NCI-H82 treated with DMSO at 0.1 percent for 48 hours (cell line): Measurements from ENCODE around the gene TMTC3.

Experiments
- DNase-seq: peaks from one replicate; lab custom pipeline; 2025; ENCODE audit not compliant: unreplicated experiment; lab: John Stamatoyannopoulos, UW

Gene TMTC3

DNA sequence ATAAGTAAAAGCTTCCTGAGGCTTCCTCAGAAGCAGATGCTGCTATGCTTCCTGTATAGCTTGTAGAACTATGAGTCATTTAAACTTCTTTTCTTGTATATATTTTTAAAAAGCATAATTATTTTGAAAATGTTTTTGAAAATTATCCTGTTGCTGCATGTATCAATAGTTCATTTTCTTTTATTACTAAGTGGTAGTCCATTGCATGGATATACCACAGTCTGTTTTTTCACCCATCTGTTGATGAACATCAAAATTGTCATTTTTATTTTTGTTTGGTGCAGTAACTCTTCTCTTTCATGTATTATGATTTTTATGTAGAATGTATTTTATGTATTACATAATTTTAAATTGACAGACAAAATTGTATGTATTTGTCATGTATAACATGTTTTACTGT lies 81.4 kb downstream of the TMTC3 start:
- no peak for DNase-seq

DNA sequence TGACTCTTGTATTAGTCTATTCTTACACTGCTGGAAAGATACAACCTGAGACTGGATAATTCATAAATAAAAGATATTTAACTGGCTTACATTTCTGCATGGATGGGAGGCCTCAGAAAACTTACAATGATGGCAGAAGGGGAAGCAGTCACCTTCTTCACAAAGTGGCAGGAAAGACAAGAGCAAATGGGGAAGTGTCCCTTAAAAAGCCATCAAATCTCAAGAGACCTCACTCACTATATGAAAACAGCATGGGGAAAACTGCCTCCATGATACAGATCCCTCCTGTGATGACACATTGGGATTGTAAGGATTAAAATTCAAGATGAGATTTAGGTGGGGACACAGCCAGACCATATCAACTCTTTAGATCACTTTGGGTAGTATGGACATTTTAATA lies 83.7 kb downstream of the TMTC3 start:
- DNase-seq, result no peak

DNA sequence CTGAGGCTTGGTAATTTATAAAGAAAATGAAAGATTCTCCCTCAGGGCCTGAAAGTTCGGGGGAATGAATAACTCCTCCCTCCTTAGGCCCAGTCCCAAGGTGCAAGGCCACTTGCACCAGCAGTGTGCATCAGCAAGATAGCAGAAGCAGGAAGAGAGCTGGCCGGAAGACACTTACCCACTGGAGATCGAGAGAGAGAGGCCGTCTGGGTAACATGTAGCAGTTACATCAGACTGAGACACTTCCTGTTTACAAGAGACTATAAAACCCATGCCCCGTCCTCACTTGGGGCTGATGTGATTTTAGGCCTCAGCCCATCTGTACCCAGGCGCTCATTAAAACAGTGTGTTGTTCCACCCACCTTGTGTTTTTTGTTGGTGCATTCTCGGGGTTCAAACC lies 85.2 kb downstream of the TMTC3 start:
- no peak for DNase-seq

DNA sequence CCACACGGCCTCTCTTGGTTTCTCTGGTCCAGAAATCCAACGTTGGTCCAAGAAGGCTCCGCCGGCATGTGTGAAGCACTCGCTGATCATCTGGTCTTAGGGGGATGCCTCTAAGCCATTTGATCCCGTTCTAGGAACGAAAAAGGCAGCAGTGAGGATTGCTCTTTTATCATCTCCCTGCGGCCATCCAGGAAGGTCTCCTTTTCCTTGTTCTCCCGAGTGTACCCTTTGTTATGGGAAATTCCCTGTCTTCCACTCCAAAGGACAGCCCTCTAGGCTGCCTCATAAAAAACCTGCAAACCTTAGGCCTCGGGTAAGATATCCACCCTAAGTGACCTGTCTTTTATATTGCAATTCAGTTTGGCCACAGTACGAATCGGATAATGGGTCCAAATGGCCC lies 85.8 kb downstream of the TMTC3 start:
- DNase-seq, result no peak

DNA sequence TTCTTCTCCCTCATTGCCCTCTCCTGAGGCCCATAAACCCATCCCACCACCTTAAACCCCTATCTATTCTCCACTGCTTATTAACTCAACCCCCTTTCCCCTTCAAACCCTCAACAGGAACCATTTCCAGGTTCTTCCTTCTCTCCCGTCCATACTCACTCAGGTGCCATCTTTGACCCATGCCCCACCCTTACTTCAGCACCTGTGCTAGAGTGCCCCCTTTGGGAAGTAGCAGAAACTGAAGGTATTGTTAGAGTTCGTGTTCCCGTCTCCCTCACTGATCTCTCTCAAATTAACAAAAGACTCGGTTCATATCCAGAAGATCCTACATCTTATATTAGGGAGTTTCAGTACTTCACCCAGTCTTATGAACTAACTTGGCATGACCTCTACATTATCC lies 86.6 kb downstream of the TMTC3 start:
- no peak for DNase-seq

DNA sequence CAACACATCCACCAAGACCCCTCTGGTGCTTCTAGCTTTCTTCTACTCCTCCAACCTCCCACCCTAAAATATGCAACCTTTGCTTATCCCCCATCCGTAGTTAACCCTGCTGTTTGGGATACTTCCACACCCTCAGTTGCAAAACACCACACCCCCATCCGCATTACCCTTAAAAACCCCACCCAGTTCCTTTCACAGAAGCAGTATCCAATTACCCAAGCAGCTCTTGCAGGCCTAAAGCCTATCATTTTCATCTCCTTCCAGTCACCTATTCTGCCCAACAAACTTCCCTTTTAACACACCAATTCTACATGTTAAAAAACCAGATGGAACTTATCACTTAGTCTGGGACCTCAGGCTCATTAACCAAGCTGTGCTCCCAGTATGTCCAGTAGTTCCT lies 88.2 kb downstream of the TMTC3 start:
- DNase-seq, result no peak

DNA sequence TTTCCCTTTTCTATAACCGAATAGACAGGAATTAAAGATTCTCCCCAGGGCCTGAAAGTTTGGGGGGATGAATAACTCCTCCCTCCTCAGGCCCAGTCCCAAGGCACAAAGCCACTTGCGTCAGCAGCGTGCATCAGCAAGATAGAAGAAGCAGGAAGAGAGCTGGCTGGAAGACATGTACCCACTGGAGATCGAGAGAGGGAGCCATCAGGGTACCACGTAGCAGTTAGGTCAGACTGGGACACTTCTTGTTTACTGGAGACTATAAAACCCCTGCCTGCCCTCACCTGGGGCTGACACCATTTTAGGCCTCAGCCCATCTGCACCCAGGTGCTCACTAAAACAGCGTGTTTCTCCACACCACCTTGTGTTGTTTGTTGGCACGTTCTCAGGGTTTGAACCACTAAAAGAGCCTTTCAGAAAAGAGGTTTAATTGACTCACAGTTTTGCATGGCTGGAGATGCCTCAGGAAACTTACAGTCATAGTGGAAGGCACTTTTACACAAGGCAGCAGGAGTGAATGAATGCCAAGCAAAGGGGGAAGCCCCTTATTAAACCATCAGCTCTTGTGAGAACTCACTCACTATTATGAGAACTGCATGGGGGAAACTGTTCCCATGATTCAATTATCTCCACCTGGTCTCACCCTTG lies 93.2 kb downstream of the TMTC3 start:
- no peak for DNase-seq

DNA sequence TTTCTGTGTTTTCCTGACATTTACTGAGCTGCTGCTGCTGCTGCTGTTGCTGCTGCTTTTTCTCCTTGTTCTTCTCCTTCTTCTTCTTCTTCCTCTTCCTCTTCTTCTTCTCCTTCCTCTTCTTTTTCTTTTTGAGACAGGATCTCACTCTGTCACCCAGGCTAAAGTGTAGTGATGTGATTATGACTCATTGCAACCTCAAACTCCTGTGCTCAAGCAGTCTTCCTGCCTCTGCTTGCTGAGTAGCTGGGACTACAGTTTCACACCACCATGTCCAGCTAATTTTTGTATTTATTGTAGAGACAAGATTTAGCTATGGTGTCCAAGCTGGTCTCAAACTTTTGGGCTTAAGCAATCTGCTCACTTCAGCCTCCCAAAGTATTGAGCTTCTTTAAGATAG lies 95.8 kb downstream of the TMTC3 start:
- DNase-seq, result no peak

DNA sequence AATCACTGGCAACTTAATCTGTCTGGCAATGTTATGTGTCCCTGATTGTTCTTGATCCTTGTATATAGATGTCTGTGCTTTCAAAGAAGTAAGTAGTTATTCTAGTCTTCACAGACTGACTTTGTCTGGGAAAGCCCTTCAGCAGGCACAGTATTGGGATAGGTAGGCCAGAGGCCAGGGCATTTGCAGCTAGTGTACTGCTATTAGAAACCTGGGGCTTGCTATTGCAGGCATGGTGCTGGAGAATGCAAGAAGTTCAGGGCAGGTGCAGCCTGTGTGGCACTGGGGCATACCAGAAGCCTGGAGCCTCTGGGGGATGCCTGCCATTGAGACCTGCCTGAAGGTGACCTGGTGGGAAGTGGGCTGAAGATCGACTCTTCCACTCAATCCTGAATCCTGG lies 96.3 kb downstream of the TMTC3 start:
- DNase-seq, result no peak

DNA sequence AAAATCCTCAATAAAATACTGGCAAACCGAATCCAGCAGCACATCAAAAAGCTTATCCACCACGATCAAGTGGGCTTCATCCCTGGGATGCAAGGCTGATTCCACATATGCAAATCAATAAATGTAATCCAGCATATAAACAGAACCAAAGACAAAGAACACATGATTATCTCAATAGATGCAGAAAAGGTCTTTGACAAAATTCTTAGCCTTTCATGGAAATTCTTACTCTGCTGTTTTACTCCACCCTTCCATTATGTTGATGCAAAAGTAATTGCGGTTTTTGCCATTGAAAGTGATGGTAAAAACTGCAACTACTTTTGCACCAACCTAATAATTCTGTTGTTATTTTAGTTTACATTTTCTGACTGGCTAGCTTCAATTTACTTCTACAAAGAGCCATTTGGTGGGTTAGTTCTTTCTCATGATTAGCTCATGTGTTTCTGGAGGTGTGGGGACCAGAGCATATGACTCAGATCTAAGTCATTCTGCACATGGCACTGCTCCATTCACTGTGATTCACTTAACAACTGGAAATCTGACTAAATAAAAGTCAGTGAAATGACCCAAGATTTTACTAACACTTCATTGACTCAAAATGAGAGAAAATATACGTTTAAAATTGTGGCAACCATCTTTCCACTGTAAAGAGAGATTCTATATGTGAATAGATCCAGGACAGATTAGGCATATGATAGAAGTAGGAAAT lies 99.9 kb downstream of the TMTC3 start:
- DNase-seq, result no peak

DNA sequence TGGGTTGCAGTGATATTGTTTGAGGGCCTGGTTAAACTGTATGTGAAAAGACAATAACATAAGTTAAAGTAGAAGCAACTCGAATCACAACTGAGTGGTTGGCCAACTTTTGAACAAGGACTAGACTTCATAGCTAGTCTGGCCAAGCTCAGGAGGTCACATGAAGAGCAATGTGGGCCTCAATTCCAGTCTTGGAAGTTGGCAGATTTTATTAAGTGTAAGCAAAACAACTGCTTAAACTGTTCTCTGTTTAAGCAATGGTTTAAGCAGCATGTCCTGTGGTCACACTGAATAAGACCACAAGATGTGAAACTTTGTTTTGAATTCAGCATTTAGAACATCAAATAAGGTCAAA lies 100.4 kb downstream of the TMTC3 start:
- DNase-seq, result no peak

DNA sequence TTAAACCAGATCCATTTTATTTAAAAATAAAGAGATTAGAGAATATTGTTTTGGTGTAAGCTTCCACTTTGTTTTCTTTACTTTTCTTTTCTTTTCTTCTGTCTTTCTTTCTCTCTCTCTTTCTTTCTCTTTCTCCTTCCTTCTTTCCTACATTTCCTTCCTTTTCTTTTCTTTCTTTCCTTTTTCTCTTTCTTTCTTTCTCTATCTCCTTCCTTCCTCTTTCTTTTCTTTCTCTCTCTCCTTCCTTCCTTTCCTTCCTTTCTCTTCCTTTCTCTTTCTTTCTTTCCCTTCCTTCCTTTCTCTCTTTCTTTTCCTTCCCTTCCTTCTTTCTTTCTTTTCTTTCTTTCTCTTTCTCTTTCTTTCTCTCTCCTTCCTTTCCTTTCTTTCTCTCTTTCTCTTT lies 100.8 kb downstream of the TMTC3 start:
- no peak for DNase-seq

DNA sequence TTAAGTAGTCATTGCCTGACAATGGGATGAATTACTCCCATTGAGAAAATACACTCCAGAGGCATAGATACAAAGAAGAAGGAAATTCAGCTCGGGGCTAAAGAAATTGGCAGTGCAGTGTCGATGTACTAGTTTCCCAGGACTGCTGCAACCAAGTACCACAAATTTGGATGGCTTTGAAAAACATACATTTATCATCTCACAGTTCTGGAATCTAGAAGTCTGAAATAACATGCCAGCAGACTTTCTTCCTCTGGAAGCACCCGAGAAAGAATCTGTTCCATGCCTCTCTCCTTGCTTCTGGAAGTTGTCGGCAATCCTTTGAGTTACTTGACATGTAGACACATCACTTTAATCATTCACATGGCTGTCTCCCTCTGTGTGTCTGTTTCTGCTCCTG lies 101.9 kb downstream of the TMTC3 start:
- no peak for DNase-seq

DNA sequence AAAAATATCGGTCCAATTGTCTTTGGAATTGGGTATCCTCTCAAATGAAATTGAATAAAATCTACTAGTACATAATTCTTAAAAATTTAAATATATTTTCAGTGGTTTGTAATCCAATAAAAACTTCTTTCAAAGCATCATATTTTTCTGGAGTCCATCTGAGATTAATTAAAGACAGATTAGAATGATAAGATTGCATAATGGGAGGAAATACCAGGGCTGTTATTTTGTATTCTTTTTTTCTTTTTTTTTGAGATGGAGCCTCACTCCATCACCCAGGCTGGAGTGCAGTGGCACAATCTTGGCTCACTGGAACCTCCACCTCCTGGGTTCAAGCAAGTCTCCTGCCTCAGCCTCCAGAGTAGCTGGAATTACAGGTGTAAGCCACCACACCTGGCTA lies 103.8 kb downstream of the TMTC3 start:
- no peak for DNase-seq

DNA sequence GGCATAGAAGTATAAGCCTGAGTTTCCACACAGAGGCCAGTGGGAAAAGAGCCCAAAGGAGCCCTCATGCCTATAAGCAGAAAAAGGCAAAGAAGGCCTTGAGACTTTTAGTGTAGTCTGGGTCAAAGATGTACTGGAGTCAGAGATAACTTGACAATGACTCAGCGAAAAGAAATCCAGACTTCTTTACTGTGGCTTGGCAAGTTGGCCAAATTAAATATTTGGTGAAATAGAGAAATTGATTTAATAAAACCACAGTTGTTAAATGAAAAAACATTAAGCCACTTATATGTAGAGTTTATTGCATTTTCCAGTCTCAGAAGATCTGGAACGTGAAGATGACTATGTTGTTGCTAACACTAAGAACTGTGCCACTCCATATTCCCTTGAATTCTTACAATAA lies 105.1 kb downstream of the TMTC3 start:
- no peak for DNase-seq

DNA sequence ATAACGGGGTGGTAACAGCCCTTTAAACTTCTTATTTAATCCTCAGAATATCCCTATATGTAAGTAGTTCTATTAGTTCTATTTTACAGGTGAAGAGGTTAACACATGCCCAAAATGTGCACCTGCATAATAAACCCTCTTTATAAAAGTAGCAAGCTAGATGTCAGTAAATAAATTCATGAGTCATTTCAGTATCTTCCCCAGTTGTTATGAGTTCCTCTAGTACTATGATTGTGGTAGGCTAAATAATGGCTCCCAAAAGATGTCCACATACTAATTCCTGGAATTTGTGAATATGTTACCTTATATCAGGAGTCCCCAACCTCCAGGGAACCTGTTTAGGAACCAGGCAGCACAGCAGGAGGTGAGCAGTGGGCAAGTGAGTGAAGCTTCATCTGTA lies 106.5 kb downstream of the TMTC3 start:
- no peak for DNase-seq
